HG03558 (cell line): ENCODE data around the gene RIPK1.
"Not testable (repeated sequence)": the region's sequence is repeated elsewhere in the genome, so short reads cannot be mapped to it uniquely, and the experiment has no call there.

Source experiments
- ATAC-seq: cut with Tn5 transposase; IDR thresholded peaks from one replicate; pipeline ENCODE4 v1.9.1; 2021; ENCODE audit warnings: moderate number of reproducible peaks; ENCODE audit not compliant: unreplicated experiment; ENCODE audit errors: extremely low read depth

Gene RIPK1

DNA sequence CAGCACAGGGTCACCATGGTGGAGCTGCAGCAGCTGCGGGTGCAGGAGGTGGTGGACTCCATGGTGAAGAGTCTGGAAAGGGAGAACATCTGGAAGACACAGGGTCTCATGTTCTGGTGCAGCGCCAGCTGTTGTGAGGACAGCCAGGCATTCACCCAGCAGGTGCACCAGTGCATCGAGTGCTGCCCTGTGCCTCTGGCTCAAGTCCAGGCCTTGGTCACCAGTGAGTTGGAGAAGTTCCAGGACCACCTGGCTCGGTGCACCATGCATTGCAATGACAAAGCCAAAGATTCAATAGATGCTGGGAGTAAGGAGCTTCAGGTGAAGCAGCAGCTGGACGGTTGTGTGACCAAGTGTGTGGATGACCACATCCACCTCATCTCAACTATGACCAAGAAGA, 22.9 kb upstream of the RIPK1 start:
- no peak for ATAC-seq

DNA sequence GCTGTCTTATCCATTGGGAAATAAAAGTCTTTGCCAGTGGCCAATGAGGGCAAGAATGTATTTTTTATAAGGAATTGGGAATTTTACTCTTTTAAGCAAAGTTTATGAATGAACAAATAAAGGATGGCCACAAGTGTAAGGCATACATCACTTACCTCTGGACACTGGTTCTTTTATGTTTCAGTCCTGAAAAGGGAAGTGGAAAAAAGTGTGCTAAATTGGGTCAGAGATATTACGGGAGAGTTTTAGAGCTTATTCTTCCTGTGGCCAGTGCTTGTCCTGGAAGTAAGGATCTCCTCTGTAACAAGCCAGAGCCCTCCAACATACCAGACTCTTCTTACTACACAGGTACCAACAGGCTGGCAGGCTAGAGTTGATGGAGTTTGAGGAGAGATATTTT, 22.5 kb upstream of the RIPK1 start:
- no peak for ATAC-seq

DNA sequence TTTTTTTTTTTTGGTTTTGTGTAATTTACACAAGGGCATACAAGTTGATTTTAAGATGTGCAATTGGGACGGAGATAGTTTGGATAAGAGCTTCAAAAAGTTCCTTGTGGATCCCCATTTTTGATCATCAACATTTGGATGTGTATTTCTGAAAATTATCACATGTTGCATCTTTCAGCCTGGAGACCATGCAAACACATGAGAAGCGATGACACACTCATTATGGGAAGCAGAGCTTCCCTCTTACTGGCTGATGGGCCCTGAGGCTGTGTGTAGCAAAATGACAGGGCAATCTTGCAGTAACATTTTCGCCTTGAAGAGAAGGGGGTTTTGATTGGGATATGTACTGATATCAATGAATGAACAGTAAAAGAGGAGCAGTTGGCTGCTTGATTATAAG, 22.0 kb upstream of the RIPK1 start:
- ATAC-seq, result no peak

DNA sequence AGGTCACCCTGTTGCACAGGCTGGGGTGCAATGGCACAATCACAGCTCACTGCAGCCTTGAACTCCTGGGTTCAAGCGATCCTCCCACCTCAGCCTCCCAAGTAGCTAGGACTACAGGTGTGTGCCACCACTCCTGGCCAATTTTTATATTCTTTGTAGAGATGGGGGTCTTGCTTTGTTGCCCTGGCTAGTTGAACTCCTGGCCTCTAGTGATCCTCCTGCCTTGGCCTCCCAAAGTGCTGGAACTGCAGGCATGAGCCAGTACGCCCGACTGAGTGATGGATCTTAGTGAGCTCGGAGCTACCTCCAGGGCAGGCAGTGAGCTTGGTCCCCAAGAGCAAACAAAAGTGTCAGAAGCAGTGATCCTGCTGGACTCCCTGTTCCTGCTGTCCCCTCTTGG, 20.3 kb upstream of the RIPK1 start:
- ATAC-seq, result not testable (repeated sequence)

DNA sequence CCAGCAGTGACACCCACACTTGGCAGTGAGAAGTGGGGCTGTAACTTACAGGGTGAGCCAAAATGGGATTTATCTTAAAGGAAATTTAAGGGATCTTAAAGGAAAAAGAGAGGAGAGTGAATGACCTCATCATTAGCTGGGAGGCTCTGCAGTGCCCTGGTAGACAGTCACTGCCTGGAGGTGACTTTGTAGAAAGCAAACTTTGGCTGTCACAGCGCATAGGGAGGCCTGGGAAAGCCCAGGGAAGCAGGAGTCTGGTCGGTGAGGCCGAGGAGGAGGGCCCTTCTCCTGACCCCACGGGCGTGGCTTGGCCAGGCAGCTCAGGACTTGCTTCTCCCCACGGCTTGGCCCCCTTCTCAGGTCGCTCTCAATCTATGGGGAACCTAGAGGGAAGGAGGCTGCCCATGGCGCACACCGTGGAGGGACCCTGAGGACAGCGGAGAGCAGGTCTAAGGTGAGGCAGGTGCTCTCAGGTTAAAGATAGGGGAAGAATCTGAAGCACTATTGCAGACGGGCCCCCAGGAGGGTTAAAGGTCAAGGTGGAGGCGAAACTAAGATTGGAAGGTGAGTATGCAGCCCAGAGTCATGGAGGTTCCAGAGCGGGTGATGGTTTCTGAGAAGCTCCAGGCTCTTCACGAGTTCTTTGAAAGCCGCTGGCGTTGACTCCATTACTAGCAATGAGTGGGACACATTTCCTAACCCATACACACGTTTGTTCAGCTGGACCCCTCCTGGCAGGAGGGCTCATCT, 15.6 kb upstream of the RIPK1 start:
- no peak for ATAC-seq

DNA sequence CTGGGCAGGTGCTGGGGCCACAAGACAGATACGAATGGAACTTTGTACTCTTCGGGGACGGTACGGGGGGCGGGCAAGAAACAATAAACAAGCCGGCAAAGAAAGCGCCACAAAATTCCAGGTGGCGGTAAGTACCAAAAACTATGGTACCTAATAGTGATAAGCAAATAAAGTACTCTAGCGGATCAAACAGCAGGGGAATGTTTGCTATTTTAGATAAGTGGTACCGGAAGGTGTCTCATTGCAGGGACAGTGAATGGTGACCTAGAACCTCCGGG, 15.1 kb upstream of the RIPK1 start:
- ATAC-seq, result no peak

DNA sequence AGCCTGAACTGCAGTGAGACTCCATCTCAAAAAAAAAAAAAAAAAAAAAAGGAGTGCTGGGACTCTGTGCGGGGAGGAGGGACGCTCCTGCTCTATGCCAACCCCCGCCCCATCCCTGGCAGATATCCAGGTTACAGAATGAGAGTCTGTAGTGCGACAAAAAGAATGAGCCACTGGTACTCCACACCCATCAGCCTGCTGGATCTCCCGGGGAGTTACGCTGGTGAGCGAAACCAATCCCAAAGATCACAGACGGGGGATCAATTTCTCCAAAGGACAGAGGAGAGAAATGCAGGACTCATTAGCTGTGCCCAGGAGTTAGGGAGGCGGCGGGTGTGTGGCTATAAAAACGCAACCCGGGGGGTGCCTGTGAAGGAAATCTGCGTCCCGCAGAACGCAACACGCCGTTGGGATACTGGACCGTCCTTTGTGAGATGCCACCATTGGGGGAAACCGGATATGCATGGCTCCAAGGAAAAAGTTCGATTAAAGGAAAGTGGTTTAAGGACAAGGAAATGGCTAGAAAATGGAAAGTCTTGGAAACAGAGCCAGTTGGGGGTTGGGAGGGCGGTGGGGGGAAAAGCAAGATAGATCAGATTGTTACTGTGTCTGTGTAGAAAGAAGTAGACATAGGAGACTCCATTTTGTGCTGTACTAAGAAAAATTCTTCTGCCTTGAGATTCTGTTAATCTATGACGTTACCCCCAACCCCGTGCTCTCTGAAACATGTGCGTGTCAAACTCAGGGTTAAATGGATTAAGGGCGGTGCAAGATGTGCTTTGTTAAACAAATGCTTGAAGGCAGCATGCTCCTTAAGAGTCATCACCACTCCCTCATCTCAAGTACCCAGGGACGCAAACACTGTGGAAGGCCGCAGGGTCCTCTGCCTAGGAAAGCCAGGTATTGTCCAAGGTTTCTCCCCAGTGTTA, 13.8 kb upstream of the RIPK1 start:
- ATAC-seq, result not testable (repeated sequence)

DNA sequence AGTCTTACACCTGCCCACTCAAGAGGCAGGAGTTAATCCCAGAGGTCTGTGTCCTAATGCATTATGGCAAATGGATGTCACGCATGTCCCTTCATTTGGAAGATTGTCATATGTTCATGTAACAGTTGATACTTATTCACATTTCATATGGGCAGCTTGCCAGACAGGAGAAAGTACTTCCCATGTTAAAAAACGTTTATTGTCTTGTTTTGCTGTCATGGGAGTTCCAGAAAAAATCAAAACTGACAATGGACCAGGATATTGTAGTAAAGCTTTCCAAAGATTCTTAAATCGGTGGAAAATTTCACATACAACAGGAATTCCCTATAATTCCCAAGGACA, 13.2 kb upstream of the RIPK1 start:
- ATAC-seq, result not testable (repeated sequence)

DNA sequence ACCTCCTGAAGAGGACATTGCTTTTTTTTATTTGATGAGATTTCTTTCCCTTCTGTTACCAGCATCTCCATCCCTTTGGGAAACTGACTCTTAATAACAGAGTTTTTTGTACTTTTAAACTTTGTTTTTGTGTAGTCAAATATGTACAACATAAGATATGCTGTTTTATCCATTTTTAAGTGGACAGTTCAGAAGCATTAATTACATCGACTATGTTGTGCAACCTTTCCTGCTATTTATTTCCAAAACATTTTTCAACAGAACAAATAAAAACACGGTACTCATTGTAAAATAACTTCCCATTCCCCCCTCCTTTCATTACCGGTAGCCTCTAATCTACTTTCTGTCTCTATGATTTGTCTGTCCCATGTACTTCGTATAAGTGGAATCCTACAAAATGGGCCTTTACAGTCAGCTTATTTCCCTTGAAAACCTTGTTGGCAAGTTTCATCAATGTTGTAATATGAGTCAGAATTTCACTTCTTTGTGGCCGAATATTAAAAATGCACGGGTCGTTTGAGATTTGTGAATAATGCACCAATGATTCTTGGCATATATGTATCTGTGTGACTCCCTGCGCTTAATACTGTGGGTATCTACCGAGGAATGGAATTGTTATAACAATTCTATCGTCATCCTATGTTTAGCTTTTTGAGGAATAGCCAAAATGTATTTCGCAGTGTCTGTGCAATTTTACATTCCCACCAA, 11.1 kb upstream of the RIPK1 start:
- ATAC-seq, result no peak

DNA sequence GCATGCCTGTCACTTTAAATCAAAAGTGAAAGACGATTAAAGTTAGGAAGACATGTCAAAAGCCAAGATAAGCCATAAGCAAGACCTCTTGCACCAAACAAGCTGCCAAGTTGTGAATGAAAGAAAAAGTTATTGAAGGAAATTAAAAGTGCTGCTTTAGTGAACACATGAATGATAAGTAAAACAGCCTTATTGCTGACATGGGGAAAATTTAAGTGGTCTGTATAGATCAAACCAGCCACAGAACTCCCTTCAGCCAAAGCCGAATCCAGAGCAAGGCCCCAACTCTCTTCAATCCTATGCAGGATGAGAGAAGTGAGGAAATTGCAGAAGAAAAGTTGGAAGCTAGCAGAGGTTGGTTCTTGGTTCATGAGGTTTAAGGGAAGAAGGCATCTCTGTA, 9.3 kb upstream of the RIPK1 start:
- no peak for ATAC-seq

DNA sequence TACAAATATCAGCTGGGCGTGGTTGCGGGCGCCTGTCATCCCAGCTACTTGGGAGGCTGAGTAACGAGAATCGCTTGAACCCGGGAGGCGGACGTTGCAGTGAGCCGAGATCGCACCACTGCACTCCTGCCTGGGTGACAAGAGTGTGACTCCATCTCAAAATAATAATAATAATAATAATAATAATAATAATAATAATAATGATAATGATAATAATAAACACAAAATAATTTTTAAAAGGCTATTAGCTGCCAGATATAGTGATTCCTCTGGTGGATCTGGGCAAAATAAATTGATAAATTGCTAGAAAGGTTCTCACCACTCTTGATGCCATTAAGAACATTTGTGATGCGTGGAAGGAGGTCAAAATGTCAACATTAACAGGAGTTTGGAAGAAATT, 8.2 kb upstream of the RIPK1 start:
- ATAC-seq, result not testable (repeated sequence)

DNA sequence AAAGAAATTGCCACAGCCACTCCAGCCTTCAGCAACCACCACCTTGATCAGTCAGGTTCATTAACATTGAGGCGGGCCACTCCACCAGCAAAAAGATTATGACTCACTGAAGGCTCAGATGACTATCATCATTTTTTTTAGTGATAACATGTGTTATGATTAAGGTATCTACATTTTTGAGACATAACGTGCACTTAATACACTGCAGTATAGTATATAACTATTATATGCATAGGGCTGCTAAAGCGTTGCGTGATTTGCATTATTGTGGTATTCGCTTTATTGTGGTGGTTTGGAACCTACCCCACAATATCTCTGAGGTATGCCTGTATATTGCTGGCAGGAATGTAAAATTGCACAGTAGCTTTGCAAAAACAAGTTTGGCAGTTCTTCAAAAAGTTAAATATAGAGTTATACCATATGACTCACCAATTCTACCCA, 6.8 kb upstream of the RIPK1 start:
- no peak for ATAC-seq

DNA sequence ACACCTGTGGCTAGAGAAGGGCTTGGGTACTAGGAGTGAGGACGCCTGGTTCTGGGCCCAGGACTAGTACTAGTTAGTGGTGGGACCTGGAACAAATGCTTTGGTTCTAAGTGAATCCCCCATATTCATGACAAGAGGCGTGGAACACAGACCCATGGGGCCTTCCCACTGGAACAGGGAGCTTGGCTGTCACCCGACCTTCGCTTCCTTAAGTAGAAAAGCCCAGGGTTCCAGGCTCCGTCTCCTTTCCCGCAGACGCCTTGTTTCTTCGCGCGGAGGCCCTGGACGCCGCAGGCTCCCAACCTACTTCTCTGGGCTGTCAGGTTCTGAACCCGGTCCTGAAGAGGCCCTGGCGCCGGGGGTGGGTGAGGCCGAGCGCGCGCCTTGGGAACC, 5.0 kb upstream of the RIPK1 start:
- ATAC-seq, result not testable (repeated sequence)

DNA sequence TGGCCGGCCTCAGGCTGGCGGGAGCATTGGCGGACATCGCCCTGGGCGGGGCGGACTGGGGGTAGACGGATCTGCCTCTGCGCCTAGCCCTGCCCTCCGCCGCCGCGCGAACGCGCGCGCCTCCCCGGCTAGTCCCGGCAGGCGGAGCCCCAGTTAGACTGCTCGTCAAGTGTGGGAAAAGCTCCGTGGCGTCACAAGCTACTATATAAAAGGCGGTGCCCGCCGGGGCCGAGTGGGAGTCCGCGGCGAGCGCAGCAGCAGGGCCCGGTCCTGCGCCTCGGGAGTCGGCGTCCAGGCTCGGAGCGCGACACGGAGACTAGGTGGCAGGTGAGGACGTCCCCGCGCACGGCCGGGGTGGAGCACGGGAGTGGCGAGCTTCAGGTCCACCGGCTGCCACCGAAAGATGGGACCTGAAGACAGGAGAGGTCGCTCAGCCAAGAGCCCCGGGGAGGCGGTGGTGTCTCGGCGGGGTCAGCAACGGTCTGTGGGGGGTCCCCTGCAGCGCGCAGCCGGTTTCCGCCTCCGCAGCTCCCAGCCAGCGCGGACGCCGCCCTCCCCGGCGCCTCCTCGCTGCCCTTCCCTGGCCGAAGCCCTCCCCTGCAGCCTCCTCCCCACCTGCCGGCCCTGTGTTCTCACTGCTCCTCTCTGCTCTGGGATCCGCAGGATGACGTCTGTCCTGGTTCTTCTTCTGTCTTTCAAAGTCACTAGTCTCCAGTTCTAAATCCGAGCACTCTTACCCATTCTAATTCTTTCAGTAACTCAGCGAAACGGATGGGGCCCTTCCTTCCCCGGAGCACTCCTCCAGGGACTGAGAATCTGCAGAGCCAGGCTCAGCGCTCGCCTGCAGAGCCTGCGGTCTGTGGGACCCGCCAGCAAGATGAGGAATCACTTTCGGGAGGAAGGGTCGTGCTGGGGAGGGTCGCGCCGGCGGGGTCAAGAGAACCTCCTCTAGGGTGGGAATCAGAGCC, 4.3 kb upstream of the RIPK1 start:
- ATAC-seq, result peak; percentile 34

DNA sequence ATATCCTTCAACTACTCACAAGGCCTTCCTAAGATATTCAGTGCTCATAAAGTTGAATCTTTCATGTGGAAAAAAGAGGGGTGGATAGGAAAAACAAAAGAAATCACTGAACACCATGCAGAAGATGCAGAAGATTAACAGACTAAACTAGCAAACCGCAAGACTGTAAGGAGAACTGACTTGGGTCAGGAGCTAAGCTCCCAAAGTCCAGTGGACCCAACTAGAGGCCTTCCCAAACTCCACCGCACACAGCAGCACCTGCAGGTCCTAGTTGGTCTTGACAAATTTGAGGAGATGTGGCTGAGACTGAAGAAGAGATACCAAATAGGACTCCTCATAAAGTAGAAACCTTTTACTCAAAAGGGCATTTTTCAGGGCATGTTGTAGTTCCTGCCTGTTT, 3.3 kb downstream of the RIPK1 start:
- ATAC-seq, result no peak

DNA sequence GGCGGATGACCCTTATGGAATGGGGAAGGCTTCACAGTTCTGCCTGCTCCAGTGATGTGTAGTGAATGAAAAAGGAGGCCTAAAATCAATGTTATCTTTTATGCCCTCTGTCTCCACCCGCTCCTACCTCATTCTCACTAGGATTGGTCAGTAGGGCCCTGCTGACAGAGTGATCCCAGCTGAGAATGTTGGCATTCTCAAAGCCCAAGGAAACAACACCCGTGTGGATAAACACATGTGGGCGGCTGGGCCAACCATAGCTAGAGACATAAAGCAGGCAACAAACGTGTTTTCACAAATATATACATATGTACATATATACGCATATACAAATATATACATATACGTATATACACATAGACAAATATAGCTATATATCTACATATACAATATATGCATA, 4.5 kb downstream of the RIPK1 start:
- no peak for ATAC-seq

DNA sequence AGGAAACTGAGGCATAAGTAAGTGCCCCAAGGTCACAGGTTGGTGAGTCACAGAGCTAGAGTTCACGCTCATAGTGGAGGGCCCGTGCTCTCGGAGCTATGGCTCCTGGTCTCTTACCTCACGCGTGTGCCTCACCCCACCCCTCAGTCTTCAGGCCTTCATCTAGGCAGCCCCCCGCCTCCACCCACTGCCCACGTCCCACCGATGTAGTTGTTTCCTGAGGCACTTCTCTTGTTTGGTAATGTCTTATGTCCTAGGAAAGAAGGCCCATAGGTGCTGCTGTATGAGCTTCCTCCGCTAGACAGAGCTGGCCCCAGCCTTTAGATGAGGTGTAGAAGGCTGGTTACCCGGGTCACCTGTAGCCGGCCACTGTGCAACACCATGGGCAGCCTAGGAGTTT, 5.1 kb downstream of the RIPK1 start:
- no peak for ATAC-seq

DNA sequence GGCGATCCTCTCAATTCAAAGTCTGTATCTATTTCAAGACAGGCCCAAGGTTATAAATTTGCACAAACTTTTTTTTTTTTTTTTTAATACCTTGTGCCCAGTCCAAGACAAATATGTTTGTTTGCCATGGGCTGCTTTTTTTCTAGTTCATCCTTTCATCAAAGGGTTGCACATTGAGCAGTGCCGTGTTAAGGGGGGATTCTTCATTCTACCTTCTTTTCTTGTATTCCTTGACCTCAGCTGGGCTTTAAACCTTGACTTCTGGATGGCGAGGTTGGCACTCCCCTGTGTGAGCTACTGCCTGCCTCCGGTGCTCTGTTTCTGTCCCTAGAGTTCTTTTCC, 7.4 kb downstream of the RIPK1 start:
- ATAC-seq, result no peak

DNA sequence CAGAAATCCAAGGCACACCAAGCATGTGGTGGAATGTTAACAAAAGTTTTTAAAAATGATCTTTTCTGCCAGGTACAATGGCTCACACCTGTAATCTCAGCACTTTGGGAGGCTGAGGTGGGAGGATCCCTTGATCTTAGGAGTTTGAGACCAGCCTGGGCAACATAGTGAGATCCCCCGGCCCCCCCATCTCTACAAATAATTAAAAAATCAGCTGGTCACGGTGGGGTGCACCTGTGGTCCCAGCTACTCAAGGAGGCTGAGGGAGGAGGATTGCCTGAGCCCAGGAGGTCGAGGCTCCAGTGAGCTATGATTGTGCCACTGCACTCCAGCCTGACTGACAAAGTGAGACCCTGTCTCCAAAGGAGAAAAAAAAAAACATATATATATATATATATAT, 8.0 kb downstream of the RIPK1 start:
- no peak for ATAC-seq

DNA sequence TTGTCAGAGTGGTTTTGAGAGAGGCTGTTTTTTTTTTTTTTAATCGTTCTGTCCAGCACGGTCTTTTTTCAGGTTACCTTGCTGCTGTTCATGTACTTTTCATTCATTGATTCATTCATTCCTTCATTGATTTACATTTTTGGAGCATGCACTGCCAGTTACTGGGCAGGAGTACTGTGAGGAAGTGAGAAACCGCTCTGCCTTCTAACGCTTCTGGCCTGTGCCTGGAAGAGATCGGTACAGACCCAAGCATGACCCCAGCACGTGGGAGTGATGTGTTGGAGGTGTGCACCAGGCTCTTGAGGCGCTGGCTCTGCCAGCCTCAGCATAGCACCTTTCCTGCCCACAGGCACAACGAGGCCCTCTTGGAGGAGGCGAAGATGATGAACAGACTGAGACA, 9.1 kb downstream of the RIPK1 start:
- ATAC-seq, result no peak
